ENCODE results near the gene CNTN4. TPM values are rescaled to one million over a fixed set of nuclear protein-coding genes. Genes with fewer than 3 reads are reported as not detected.

CNTN4 gene
- total and polyA plus RNA-seq, 4 donors = 1.2 to 3.8 (median 2.6) TPM

GRCh38 chr3:2506776-2507175 is 408.1 kb downstream of the CNTN4 start:
- TF ChIP-seq FOXA1 (IDR thresholded peaks at IDR 0.05) (no peak), HNF4G (IDR thresholded peaks at IDR 0.05) (no peak), TAF1 (conservative IDR thresholded peaks at IDR 0.05) (no peak), HNF4A (conservative IDR thresholded peaks at IDR 0.05) (no peak), SP1 (IDR thresholded peaks at IDR 0.05) (no peak), REST (IDR thresholded peaks at IDR 0.05) (no peak), NR2F2 (IDR thresholded peaks at IDR 0.05) (no peak), RAD21 (IDR thresholded peaks at IDR 0.05) (no peak)
- H3K4me1 ChIP-seq (ENCODE audit: control insufficient read depth in 4 of 4, insufficient read depth in 4 of 4, low read length in 3 of 4) = no peaks in the 10 kb centered on the region
- no peak overlapping the region for H3K27ac ChIP-seq (ENCODE audit: low read depth in 1 of 2, low read length in 2 of 2)
- H3K9me3 ChIP-seq (ENCODE audit: control insufficient read depth in 4 of 4, low read length in 3 of 4) = no peaks in the 10 kb centered on the region
- no peak for DNase-seq (ENCODE audit: low spot score)
- WGBS = 79% methylated on average over 8 of the region's 8 CpGs
- no peak overlapping the region for H3K4me3 ChIP-seq (ENCODE audit: low read depth in 1 of 3, low read length in 3 of 3)
- no peaks in the 10 kb centered on the region for H3K36me3 ChIP-seq (ENCODE audit: control insufficient read depth in 4 of 4, insufficient read depth in 3 of 4, low read depth in 1 of 4, low read length in 3 of 4)
- no peaks in the 10 kb centered on the region for H3K27me3 ChIP-seq (ENCODE audit: control insufficient read depth in 4 of 4, insufficient read depth in 4 of 4, low read length in 3 of 4)
- no peak overlapping the region for H3K9ac ChIP-seq (ENCODE audit: low read depth in 1 of 2, low read length in 2 of 2)

GRCh38 chr3:2510591-2511145 is 412.0 kb downstream of the CNTN4 start:
- no peaks in the 10 kb centered on the region for H3K4me1 ChIP-seq (ENCODE audit: control insufficient read depth in 4 of 4, insufficient read depth in 4 of 4, low read length in 3 of 4)
- H3K36me3 ChIP-seq (ENCODE audit: control insufficient read depth in 4 of 4, insufficient read depth in 3 of 4, low read depth in 1 of 4, low read length in 3 of 4) = no peaks in the 10 kb centered on the region
- peaks cover 0 to 5% (median 0%) of the 10 kb centered on the region in 4 donors for H3K27me3 ChIP-seq (ENCODE audit: control insufficient read depth in 4 of 4, insufficient read depth in 4 of 4, low read length in 3 of 4)
- H3K27ac ChIP-seq (ENCODE audit: low read depth in 1 of 2, low read length in 2 of 2) = no peak overlapping the region
- TF ChIP-seq, protein P1, sequence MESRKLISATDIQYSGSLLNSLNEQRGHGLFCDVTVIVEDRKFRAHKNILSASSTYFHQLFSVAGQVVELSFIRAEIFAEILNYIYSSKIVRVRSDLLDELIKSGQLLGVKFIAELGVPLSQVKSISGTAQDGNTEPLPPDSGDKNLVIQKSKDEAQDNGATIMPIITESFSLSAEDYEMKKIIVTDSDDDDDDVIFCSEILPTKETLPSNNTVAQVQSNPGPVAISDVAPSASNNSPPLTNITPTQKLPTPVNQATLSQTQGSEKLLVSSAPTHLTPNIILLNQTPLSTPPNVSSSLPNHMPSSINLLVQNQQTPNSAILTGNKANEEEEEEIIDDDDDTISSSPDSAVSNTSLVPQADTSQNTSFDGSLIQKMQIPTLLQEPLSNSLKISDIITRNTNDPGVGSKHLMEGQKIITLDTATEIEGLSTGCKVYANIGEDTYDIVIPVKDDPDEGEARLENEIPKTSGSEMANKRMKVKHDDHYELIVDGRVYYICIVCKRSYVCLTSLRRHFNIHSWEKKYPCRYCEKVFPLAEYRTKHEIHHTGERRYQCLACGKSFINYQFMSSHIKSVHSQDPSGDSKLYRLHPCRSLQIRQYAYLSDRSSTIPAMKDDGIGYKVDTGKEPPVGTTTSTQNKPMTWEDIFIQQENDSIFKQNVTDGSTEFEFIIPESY (IDR thresholded peaks at IDR 0.05) = no peak
- TF ChIP-seq HNF4G (IDR thresholded peaks at IDR 0.05) (no peak), HNF4A (conservative IDR thresholded peaks at IDR 0.05) (no peak), FOXA1 (IDR thresholded peaks at IDR 0.05) (no peak), RAD21 (IDR thresholded peaks at IDR 0.05) (no peak), MAX (IDR thresholded peaks at IDR 0.05) (no peak), REST (IDR thresholded peaks at IDR 0.05) (no peak), ATF3 (IDR thresholded peaks at IDR 0.05) (no peak), GABPA (IDR thresholded peaks at IDR 0.05 in 1 of 2, conservative IDR thresholded peaks at IDR 0.05 in 1 of 2) (no peak)
- no peak for DNase-seq (ENCODE audit: low spot score)
- H3K9ac ChIP-seq (ENCODE audit: low read depth in 1 of 2, low read length in 2 of 2) = no peak overlapping the region
- H3K4me3 ChIP-seq (ENCODE audit: low read depth in 1 of 3, low read length in 3 of 3) = no peak overlapping the region
- H3K9me3 ChIP-seq (ENCODE audit: control insufficient read depth in 4 of 4, low read length in 3 of 4) = no peaks in the 10 kb centered on the region
- WGBS = 66% methylated on average over 8 of the region's 8 CpGs

Data from liver (tissue), 9 donors.